Liver (tissue), 3 donors: ENCODE results near the gene MYO16.

Source experiments
- FOXA1 ChIP-seq: IDR thresholded peaks from 2 replicates; pipeline ENCODE4 v1.6.1; 2016; ENCODE audit warnings: antibody characterized with exemption
- GABPA ChIP-seq, 2 donors: IDR thresholded peaks in 1 of 2; conservative IDR thresholded peaks in 1 of 2; 2 replicates each; pipeline ENCODE4 v1.6.1; 2016; ENCODE audit warnings: antibody characterized with exemption in 2 of 2, mild to moderate bottlenecking in 1 of 2, moderate library complexity in 1 of 2
- HNF4G ChIP-seq: IDR thresholded peaks from 2 replicates; pipeline ENCODE4 v1.6.1; 2016; ENCODE audit warnings: antibody characterized with exemption
- RXRA ChIP-seq, 2 donors: IDR thresholded peaks; 2 replicates each; pipeline ENCODE4 v1.6.1; 2017 to 2018; ENCODE audit warnings: antibody characterized with exemption in 2 of 2, mild to moderate bottlenecking in 1 of 2
- SP1 ChIP-seq: IDR thresholded peaks from 2 replicates; pipeline ENCODE4 v1.6.1; 2018; ENCODE audit warnings: antibody characterized with exemption, mild to moderate bottlenecking
- TAF1 ChIP-seq: conservative IDR thresholded peaks from 2 replicates; pipeline ENCODE4 v1.6.1; 2016; ENCODE audit warnings: antibody characterized with exemption, mild to moderate bottlenecking
- YY1 ChIP-seq: IDR thresholded peaks from 2 replicates; pipeline ENCODE4 v1.6.1; 2016; ENCODE audit warnings: antibody characterized with exemption, mild to moderate bottlenecking
- TF ChIP-seq, protein P1 (sequence below): fragments of 150-350 bp; IDR thresholded peaks from 2 replicates; pipeline ENCODE4 v1.5.1; 2017; ENCODE audit warnings: improper control_type of control experiment, low read depth, low read length; ENCODE audit not compliant: missing input control
- TF ChIP-seq, protein P2 (sequence below): IDR thresholded peaks from 2 replicates; pipeline ENCODE4 v1.6.1; 2016; ENCODE audit warnings: antibody characterized with exemption, mild to moderate bottlenecking
- TF ChIP-seq, protein P3 (sequence below): IDR thresholded peaks from 2 replicates; pipeline ENCODE4 v1.6.1; 2016; ENCODE audit warnings: antibody characterized with exemption
- donor health status: healthy.
- donor health status: healthy.

DNA sequence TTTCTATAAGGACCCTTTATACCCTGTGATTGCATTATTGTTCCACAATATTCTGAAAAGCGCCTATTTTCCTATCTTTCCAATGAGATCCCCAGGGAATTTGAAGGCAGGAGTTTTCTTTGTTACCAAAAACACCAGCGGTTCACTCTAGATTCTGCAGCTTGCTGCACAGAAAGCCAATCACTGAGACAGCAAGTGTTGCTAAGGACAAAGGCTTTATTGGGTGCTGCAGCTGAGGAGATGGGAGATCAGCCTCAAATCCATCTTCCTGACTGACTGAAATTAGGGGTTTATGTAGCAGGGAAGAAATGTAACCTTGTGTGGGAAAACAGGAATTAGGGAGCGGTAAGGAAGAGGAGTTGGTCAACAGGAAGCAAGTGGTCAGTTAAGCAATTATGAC lies 42.6 kb upstream of the MYO16 start:
- TF ChIP-seq, protein P1, sequence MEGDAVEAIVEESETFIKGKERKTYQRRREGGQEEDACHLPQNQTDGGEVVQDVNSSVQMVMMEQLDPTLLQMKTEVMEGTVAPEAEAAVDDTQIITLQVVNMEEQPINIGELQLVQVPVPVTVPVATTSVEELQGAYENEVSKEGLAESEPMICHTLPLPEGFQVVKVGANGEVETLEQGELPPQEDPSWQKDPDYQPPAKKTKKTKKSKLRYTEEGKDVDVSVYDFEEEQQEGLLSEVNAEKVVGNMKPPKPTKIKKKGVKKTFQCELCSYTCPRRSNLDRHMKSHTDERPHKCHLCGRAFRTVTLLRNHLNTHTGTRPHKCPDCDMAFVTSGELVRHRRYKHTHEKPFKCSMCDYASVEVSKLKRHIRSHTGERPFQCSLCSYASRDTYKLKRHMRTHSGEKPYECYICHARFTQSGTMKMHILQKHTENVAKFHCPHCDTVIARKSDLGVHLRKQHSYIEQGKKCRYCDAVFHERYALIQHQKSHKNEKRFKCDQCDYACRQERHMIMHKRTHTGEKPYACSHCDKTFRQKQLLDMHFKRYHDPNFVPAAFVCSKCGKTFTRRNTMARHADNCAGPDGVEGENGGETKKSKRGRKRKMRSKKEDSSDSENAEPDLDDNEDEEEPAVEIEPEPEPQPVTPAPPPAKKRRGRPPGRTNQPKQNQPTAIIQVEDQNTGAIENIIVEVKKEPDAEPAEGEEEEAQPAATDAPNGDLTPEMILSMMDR, result no peak
- TF ChIP-seq TAF1 (no peak), SP1 (no peak), HNF4G (no peak), GABPA (IDR thresholded peaks at IDR 0.05 in 1 of 2, conservative IDR thresholded peaks at IDR 0.05 in 1 of 2) (no peak), YY1 (no peak), RXRA (IDR thresholded peaks at IDR 0.05) (no peak), FOXA1 (no peak)
- TF ChIP-seq, protein P2, sequence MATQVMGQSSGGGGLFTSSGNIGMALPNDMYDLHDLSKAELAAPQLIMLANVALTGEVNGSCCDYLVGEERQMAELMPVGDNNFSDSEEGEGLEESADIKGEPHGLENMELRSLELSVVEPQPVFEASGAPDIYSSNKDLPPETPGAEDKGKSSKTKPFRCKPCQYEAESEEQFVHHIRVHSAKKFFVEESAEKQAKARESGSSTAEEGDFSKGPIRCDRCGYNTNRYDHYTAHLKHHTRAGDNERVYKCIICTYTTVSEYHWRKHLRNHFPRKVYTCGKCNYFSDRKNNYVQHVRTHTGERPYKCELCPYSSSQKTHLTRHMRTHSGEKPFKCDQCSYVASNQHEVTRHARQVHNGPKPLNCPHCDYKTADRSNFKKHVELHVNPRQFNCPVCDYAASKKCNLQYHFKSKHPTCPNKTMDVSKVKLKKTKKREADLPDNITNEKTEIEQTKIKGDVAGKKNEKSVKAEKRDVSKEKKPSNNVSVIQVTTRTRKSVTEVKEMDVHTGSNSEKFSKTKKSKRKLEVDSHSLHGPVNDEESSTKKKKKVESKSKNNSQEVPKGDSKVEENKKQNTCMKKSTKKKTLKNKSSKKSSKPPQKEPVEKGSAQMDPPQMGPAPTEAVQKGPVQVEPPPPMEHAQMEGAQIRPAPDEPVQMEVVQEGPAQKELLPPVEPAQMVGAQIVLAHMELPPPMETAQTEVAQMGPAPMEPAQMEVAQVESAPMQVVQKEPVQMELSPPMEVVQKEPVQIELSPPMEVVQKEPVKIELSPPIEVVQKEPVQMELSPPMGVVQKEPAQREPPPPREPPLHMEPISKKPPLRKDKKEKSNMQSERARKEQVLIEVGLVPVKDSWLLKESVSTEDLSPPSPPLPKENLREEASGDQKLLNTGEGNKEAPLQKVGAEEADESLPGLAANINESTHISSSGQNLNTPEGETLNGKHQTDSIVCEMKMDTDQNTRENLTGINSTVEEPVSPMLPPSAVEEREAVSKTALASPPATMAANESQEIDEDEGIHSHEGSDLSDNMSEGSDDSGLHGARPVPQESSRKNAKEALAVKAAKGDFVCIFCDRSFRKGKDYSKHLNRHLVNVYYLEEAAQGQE, result no peak
- TF ChIP-seq, protein P3, sequence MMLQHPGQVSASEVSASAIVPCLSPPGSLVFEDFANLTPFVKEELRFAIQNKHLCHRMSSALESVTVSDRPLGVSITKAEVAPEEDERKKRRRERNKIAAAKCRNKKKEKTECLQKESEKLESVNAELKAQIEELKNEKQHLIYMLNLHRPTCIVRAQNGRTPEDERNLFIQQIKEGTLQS, result no peak
